D721Med (cell line): Measurements from ENCODE around the gene LRMDA.
"Not testable (repeated sequence)": the region's sequence is repeated elsewhere in the genome, so short reads cannot be mapped to it uniquely, and the experiment has no call there.

Experiments
- DNase-seq: peaks from one replicate; pipeline ENCODE4 v3.0.0; 2011; ENCODE audit warnings: low spot score; ENCODE audit not compliant: insufficient read length
- FAIRE-seq: peaks from 2 replicates; lab custom pipeline; 2011; peaks lifted over from hg19 to GRCh38; lab: Jason Lieb, UNC
- TF ChIP-seq, protein P1 (sequence below): IDR thresholded peaks from 2 replicates; pipeline ENCODE4 v1.5.1; 2012; ENCODE audit warnings: mild to moderate bottlenecking, control low read depth; ENCODE audit not compliant: insufficient read depth; ENCODE audit errors: missing control alignments

Gene LRMDA

DNA sequence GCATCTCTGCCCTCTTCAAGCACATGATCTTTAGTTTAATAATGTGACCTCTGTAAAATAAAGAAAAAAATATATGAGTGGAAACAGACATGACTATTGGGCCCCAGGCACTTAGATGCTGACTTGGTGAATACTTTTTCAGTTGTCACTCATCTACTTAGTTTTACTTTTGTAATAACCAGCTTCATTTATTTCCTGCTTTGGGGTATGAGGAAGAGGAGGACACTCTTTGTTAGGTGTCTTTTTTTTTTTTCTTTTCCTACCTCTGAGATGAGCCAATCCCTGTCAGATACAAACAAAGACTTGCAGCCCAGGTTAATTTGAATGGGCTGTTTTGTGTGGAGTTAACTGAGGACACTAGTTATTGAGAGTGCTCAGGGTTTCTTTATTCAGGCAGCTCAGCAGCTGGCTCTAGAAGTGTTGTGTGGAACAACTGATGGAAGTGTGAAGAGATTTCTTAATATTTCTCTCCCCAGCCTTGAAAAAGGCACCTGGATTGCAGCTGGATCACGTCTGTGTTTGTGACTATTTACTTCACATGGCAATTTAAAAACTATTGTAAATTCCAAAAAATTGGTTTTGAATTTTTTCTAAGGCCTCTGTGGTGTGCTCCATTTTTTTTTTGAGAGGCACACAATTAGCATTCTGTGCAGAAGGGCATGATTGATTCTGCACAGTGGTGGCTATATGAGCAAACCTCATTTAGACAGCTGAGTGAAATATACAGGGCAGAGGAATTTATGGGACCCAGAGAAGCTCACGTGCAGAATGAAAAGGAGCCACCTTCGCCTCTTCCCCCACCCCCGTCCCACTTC lies 333.8 kb downstream of the LRMDA start:
- no peak for FAIRE-seq
- no peak for DNase-seq
- TF ChIP-seq, protein P1, sequence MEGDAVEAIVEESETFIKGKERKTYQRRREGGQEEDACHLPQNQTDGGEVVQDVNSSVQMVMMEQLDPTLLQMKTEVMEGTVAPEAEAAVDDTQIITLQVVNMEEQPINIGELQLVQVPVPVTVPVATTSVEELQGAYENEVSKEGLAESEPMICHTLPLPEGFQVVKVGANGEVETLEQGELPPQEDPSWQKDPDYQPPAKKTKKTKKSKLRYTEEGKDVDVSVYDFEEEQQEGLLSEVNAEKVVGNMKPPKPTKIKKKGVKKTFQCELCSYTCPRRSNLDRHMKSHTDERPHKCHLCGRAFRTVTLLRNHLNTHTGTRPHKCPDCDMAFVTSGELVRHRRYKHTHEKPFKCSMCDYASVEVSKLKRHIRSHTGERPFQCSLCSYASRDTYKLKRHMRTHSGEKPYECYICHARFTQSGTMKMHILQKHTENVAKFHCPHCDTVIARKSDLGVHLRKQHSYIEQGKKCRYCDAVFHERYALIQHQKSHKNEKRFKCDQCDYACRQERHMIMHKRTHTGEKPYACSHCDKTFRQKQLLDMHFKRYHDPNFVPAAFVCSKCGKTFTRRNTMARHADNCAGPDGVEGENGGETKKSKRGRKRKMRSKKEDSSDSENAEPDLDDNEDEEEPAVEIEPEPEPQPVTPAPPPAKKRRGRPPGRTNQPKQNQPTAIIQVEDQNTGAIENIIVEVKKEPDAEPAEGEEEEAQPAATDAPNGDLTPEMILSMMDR: no peak

- DNase-seq (no peak), FAIRE-seq (no peak)
- TF ChIP-seq, protein P1: no peak
Observed at GRCh38 chr10:75765789-75766096, 334.3 kb downstream of the LRMDA start.

DNA sequence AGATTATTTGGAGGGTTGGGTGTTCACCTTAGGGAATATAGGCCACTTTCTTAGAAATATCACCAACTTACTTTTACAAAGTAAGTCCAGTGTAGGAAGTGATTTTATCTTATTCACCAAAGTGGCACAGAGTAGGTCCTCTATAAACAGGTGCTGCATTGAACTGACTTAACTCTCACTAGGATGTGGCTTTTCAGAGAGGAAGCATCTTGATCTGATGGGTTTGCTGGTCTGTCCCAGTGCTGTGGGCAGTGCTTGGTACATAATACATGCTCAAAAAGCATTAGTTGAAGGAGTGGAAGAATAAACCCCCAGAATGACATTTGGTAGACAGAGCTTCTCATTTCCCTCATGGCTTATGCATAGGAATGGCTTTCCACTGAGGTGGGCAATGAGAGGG lies 334.7 kb downstream of the LRMDA start:
- FAIRE-seq (no peak), DNase-seq (no peak)
- TF ChIP-seq, protein P1: no peak

- not testable (repeated sequence) for DNase-seq, FAIRE-seq
Observed at GRCh38 chr10:75766752-75767151, 335.3 kb downstream of the LRMDA start.

GRCh38 chr10:75770626-75771081 lies 339.2 kb downstream of the LRMDA start:
- TF ChIP-seq, protein P1: no peak
- FAIRE-seq: no peak
- DNase-seq: no peak

DNA sequence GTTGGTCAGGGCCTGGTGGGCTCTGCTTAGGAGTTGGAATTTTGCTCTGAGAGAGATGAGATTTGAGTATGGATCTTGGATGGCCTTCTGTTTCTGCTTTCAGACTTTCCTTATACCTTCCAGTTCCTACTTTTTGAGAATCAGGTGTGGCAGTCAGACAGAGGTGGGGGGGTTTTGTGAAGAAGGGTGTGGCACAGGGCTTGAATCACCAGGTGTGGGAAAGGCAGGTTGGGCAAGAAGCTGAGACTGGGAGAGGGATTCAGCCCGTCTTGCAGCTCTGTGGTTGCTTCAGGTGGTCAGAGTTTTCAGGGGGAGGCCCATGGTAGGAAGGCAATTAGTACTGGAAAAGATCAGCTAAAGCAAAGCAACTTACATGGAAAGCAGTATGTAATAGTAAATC lies 340.2 kb downstream of the LRMDA start:
- FAIRE-seq: no peak
- TF ChIP-seq, protein P1: no peak
- no peak for DNase-seq

GRCh38 chr10:75772153-75772887 lies 340.9 kb downstream of the LRMDA start:
- FAIRE-seq (no peak), DNase-seq (no peak)
- TF ChIP-seq, protein P1: no peak
